Measurements from ENCODE around the gene SCYGR1.

The SCYGR1 gene

GRCh38 chr2:227402959-227403358 lies 15.2 kb upstream of the SCYGR1 start:
- TF ChIP-seq CTCF (IDR thresholded peaks at IDR 0.05; ENCODE audit: borderline replicate concordance, control extremely low read depth, extremely low read depth, insufficient read depth, missing control alignments), result no peak
- no peak for DNase-seq (ENCODE audit: low spot score)
- in situ Hi-C loops (cut with MboI; ENCODE audit: low sequenced_read_pairs, unreplicated experiment), result loop anchor here (10.0 kb wide), 1 partner anchor 362 kb away; no protein-coding TSS in a partner anchor

GRCh38 chr2:227402321-227402720 lies 14.6 kb upstream of the SCYGR1 start:
- in situ Hi-C loops (cut with MboI; ENCODE audit: low sequenced_read_pairs, unreplicated experiment), result loop anchor here (10.0 kb wide), 1 partner anchor 362 kb away; no protein-coding TSS in a partner anchor
- TF ChIP-seq CTCF (IDR thresholded peaks at IDR 0.05; ENCODE audit: borderline replicate concordance, control extremely low read depth, extremely low read depth, insufficient read depth, missing control alignments), result no peak
- no peak for DNase-seq (ENCODE audit: low spot score)

- TF ChIP-seq CTCF (IDR thresholded peaks at IDR 0.05; ENCODE audit: borderline replicate concordance, control extremely low read depth, extremely low read depth, insufficient read depth, missing control alignments), result no peak
- in situ Hi-C loops (cut with MboI; ENCODE audit: low sequenced_read_pairs, unreplicated experiment), result loop anchor here (10.0 kb wide), 1 partner anchor 363 kb away; no protein-coding TSS in a partner anchor
- DNase-seq (ENCODE audit: low spot score), result no peak
Observed at GRCh38 chr2:227401550-227401949, 13.8 kb upstream of the SCYGR1 start.

GRCh38 chr2:227398684-227399670 lies 11.2 kb upstream of the SCYGR1 start:
- TF ChIP-seq CTCF (IDR thresholded peaks at IDR 0.05; ENCODE audit: borderline replicate concordance, control extremely low read depth, extremely low read depth, insufficient read depth, missing control alignments), result no peak
- in situ Hi-C loops (cut with MboI; ENCODE audit: low sequenced_read_pairs, unreplicated experiment), result no loop called here
- DNase-seq (ENCODE audit: low spot score), result no peak

- TF ChIP-seq CTCF (IDR thresholded peaks at IDR 0.05; ENCODE audit: borderline replicate concordance, control extremely low read depth, extremely low read depth, insufficient read depth, missing control alignments), result no peak
- in situ Hi-C loops (cut with MboI; ENCODE audit: low sequenced_read_pairs, unreplicated experiment), result no loop called here
Observed at GRCh38 chr2:227397562-227397961, 9.8 kb upstream of the SCYGR1 start.

GRCh38 chr2:227395556-227395955 lies 7.8 kb upstream of the SCYGR1 start:
- TF ChIP-seq CTCF (IDR thresholded peaks at IDR 0.05; ENCODE audit: borderline replicate concordance, control extremely low read depth, extremely low read depth, insufficient read depth, missing control alignments), result no peak
- in situ Hi-C loops (cut with MboI; ENCODE audit: low sequenced_read_pairs, unreplicated experiment), result no loop called here
- DNase-seq (ENCODE audit: low spot score), result no peak

More at GRCh38 chr2:227397562-227397961, 9.8 kb upstream of the SCYGR1 start:
- DNase-seq (ENCODE audit: low spot score), result no peak
